Islet precursor cell (in vitro differentiated cells): Measurements from ENCODE around the gene ZNF112.
"Not testable (repeated sequence)": the region's sequence is repeated elsewhere in the genome, so short reads cannot be mapped to it uniquely, and the experiment has no call there.

Experiments used
- DNase-seq: peaks from one replicate; pipeline ENCODE4 v3.0.0-alpha.2; 2018

ZNF112 gene

GRCh38 chr19:44356383-44357111 is at the start of gene ZNF112:
Gene ZNF112 (minus strand): TSS chr19:44356680. CDS start chr19:44340539, 16,141 bp downstream.
- peak; percentile 96 for DNase-seq

- peak; percentile 97 for DNase-seq
Measured at GRCh38 chr19:44401139-44402115, 44.9 kb upstream of the ZNF112 start, which contains the start of gene ZNF285. Gene ZNF285 (minus strand): TSS chr19:44401608. CDS start chr19:44397213, 4,395 bp downstream.

GRCh38 chr19:44389268-44389667 is 32.8 kb upstream of the ZNF112 start:
- DNase-seq = not testable (repeated sequence)

GRCh38 chr19:44374789-44375188 is 18.3 kb upstream of the ZNF112 start:
- no peak for DNase-seq

- DNase-seq = no peak
Measured at GRCh38 chr19:44371815-44372480, 15.5 kb upstream of the ZNF112 start.

- DNase-seq = no peak
Measured at GRCh38 chr19:44367024-44367423, 10.5 kb upstream of the ZNF112 start.

GRCh38 chr19:44346556-44346955 is 9.9 kb downstream of the ZNF112 start:
- no peak for DNase-seq

- no peak for DNase-seq
Measured at GRCh38 chr19:44345959-44346358, 10.5 kb downstream of the ZNF112 start.

GRCh38 chr19:44344255-44344654 is 12.2 kb downstream of the ZNF112 start:
- DNase-seq = no peak

- DNase-seq = no peak
Measured at GRCh38 chr19:44341794-44342193, 14.7 kb downstream of the ZNF112 start.

GRCh38 chr19:44334639-44335038 is 21.8 kb downstream of the ZNF112 start:
- DNase-seq = not testable (repeated sequence)

GRCh38 chr19:44332145-44332544 is 24.3 kb downstream of the ZNF112 start:
- no peak for DNase-seq

- DNase-seq = no peak
Measured at GRCh38 chr19:44315883-44316282, 40.6 kb downstream of the ZNF112 start.

GRCh38 chr19:44313231-44313630 is 43.2 kb downstream of the ZNF112 start:
- DNase-seq = no peak

GRCh38 chr19:44308011-44308410 is 48.5 kb downstream of the ZNF112 start:
- no peak for DNase-seq

GRCh38 chr19:44306283-44306682 is 50.2 kb downstream of the ZNF112 start:
- no peak for DNase-seq

- DNase-seq = no peak
Measured at GRCh38 chr19:44305457-44305856, 51.0 kb downstream of the ZNF112 start.

GRCh38 chr19:44304659-44305193 is 51.8 kb downstream of the ZNF112 start, which contains the start of gene ZNF235:
Gene ZNF235 (minus strand): TSS chr19:44305025. CDS start chr19:44303404, 1,621 bp downstream.
- DNase-seq = peak; percentile 99

GRCh38 chr19:44303976-44304568 is 52.4 kb downstream of the ZNF112 start:
- peak; percentile 73 for DNase-seq

GRCh38 chr19:44303320-44303719 is 53.2 kb downstream of the ZNF112 start:
- no peak for DNase-seq

- DNase-seq = no peak
Measured at GRCh38 chr19:44284968-44285367, 71.5 kb downstream of the ZNF112 start.

GRCh38 chr19:44282846-44283245 is 73.6 kb downstream of the ZNF112 start:
- DNase-seq = no peak
